Stimulated activated CD8-positive, alpha-beta memory T cell treated with anti-CD3 and anti-CD28 coated beads, Interleukin-7, amount 100 ng/mL, for 1 hour (primary cell): Measurements from ENCODE around the gene ZNF175.
"Not testable (repeated sequence)": the region's sequence is repeated elsewhere in the genome, so short reads cannot be mapped to it uniquely, and the experiment has no call there.

Experiments used
- DNase-seq, 2 donors: peaks; one replicate each; pipeline ENCODE4 v3.0.0-alpha.2; 2020; ENCODE audit warnings: low read depth in 2 of 2

ZNF175 gene

GRCh38 chr19:51628153-51628939, 57.3 kb downstream of the ZNF175 start:
- no peak for DNase-seq

GRCh38 chr19:51630315-51630714, 59.2 kb downstream of the ZNF175 start, which contains the start of gene SIGLEC5:
SIGLEC5 (minus strand) TSS chr19:51630401; CDS start chr19:51630335, 66 bp downstream.
- DNase-seq: not testable (repeated sequence)

- DNase-seq: no peak
Measured at GRCh38 chr19:51632126-51632525, 61.0 kb downstream of the ZNF175 start.

- DNase-seq: no peak
Measured at GRCh38 chr19:51637362-51637978, 66.4 kb downstream of the ZNF175 start.

GRCh38 chr19:51639916-51640315, 68.8 kb downstream of the ZNF175 start:
- DNase-seq: no peak

- no peak for DNase-seq
Measured at GRCh38 chr19:51640386-51640785, 69.3 kb downstream of the ZNF175 start.

GRCh38 chr19:51641648-51642047, 70.6 kb downstream of the ZNF175 start:
- DNase-seq: no peak
